ENCODE results near the gene KIF16B. TPM values are rescaled to one million over a fixed set of nuclear protein-coding genes. Genes with fewer than 3 reads are reported as not detected.

The KIF16B gene
- total RNA-seq, 1 donor, result 6.2 TPM

- DNase-seq (ENCODE audit: low read depth in 2 of 3, low spot score in 2 of 3), result no peak
These were observed 204.5 kb downstream of the KIF16B start for GRCh38 chr20:16368645-16369292.

- no peak for DNase-seq (ENCODE audit: low read depth in 2 of 3, low spot score in 2 of 3)
These were observed 205.2 kb downstream of the KIF16B start for GRCh38 chr20:16367948-16368560.

- DNase-seq (ENCODE audit: low read depth in 2 of 3, low spot score in 2 of 3), result no peak
These were observed 206.7 kb downstream of the KIF16B start for GRCh38 chr20:16366529-16366928.

GRCh38 chr20:16364320-16364687 lies 208.9 kb downstream of the KIF16B start:
- no peak for DNase-seq (ENCODE audit: low read depth in 2 of 3, low spot score in 2 of 3)

- DNase-seq (ENCODE audit: low read depth in 2 of 3, low spot score in 2 of 3), result no peak
These were observed 209.5 kb downstream of the KIF16B start for GRCh38 chr20:16363506-16364319.

- DNase-seq (ENCODE audit: low read depth in 2 of 3, low spot score in 2 of 3), result no peak
These were observed 210.6 kb downstream of the KIF16B start for GRCh38 chr20:16362642-16363041.

- no peak for DNase-seq (ENCODE audit: low read depth in 2 of 3, low spot score in 2 of 3)
These were observed 212.6 kb downstream of the KIF16B start for GRCh38 chr20:16360668-16361067.

GRCh38 chr20:16353417-16353781 lies 219.8 kb downstream of the KIF16B start:
- DNase-seq (ENCODE audit: low read depth in 2 of 3, low spot score in 2 of 3), result no peak

GRCh38 chr20:16352751-16353416 lies 220.4 kb downstream of the KIF16B start:
- no peak for DNase-seq (ENCODE audit: low read depth in 2 of 3, low spot score in 2 of 3)

GRCh38 chr20:16352321-16352720 lies 220.9 kb downstream of the KIF16B start:
- DNase-seq (ENCODE audit: low read depth in 2 of 3, low spot score in 2 of 3), result no peak

GRCh38 chr20:16351415-16351814 lies 221.8 kb downstream of the KIF16B start:
- DNase-seq (ENCODE audit: low read depth in 2 of 3, low spot score in 2 of 3), result no peak

- DNase-seq (ENCODE audit: low read depth in 2 of 3, low spot score in 2 of 3), result no peak
These were observed 222.8 kb downstream of the KIF16B start for GRCh38 chr20:16350465-16350864.

- no peak for DNase-seq (ENCODE audit: low read depth in 2 of 3, low spot score in 2 of 3)
These were observed 223.6 kb downstream of the KIF16B start for GRCh38 chr20:16349523-16350260.

- DNase-seq (ENCODE audit: low read depth in 2 of 3, low spot score in 2 of 3), result no peak
These were observed 226.3 kb downstream of the KIF16B start for GRCh38 chr20:16346956-16347355.

- DNase-seq (ENCODE audit: low read depth in 2 of 3, low spot score in 2 of 3), result no peak
These were observed 235.5 kb downstream of the KIF16B start for GRCh38 chr20:16337707-16338106.

GRCh38 chr20:16327606-16328005 lies 245.6 kb downstream of the KIF16B start:
- no peak for DNase-seq (ENCODE audit: low read depth in 2 of 3, low spot score in 2 of 3)

- no peak for DNase-seq (ENCODE audit: low read depth in 2 of 3, low spot score in 2 of 3)
These were observed 252.0 kb downstream of the KIF16B start for GRCh38 chr20:16321291-16321690.

GRCh38 chr20:16317445-16318362 lies 255.5 kb downstream of the KIF16B start:
- DNase-seq (ENCODE audit: low read depth in 2 of 3, low spot score in 2 of 3), result no peak

GRCh38 chr20:16316513-16316912 lies 256.7 kb downstream of the KIF16B start:
- DNase-seq (ENCODE audit: low read depth in 2 of 3, low spot score in 2 of 3), result no peak

GRCh38 chr20:16314748-16315159 lies 258.5 kb downstream of the KIF16B start:
- DNase-seq (ENCODE audit: low read depth in 2 of 3, low spot score in 2 of 3), result no peak
